B cell (primary cell): Measurements from ENCODE around the gene H2BK1. TPM values are rescaled to one million over a fixed set of nuclear protein-coding genes. Genes with fewer than 3 reads are reported as not detected.

Source experiments
- ATAC-seq: fragments of 200-7000 bp; cut with Tn5 transposase; one replicate; pipeline ENCODE4 v1.10.0; 2021; ENCODE audit warnings: low read depth, mild to moderate bottlenecking, moderate number of reproducible peaks, moderate library complexity
- CTCF ChIA-PET: fragments of 350-600 bp; sonication (Branson Sonifier 250); formaldehyde crosslinking; loops from one replicate; lab custom pipeline; 2021; ENCODE audit warnings: antibody characterized with exemption, inconsistent platforms; lab: Charles Lee
- POLR2A ChIA-PET: fragments of 350-600 bp; sonication (Branson Sonifier 250); formaldehyde crosslinking; loops from one replicate; lab custom pipeline; 2021; ENCODE audit warnings: antibody characterized with exemption; lab: Charles Lee
- DNase-seq: peaks from one replicate; pipeline ENCODE4 v3.0.0; 2013
- H2AFZ ChIP-seq: 2 replicates; pipeline ENCODE4 v1.6.1; 2012; ENCODE audit warnings: mild to moderate bottlenecking, low read depth, low read length; ENCODE audit not compliant: insufficient read depth, poor library complexity, severe bottlenecking
- H3K27ac ChIP-seq, 2 donors: 1 replicate in 1 of 2; 2 replicates in 1 of 2; pipeline ENCODE4 v1.5.1; 2012 to 2013; ENCODE audit warnings: low read length in 2 of 2, mild to moderate bottlenecking in 2 of 2, moderate library complexity in 1 of 2
- H3K27me3 ChIP-seq, 4 experiments: fragments of 200-600 bp in 1 of 4; sonication (generic) in 1 of 4; replicated peaks in 1 of 4; 1 replicate in 2 of 4; 2 replicates in 2 of 4; pipeline versions ENCODE4 v1.6.1 to v1.7.0; 2013 to 2016; ENCODE audit warnings: low read length in 3 of 4, mild to moderate bottlenecking in 2 of 4, mixed read lengths in 1 of 4, moderate library complexity in 1 of 4; ENCODE audit not compliant: insufficient read depth in 4 of 4, control insufficient read depth in 3 of 4; ENCODE audit errors: control extremely low read depth in 1 of 4
- H3K36me3 ChIP-seq, 2 experiments: replicated peaks in 1 of 2; 1 replicate in 1 of 2; 2 replicates in 1 of 2; pipeline versions ENCODE4 v1.6.1 to v1.7.1; 2013; ENCODE audit warnings: low read length in 1 of 2; ENCODE audit not compliant: insufficient read depth in 2 of 2, control insufficient read depth in 1 of 2; ENCODE audit errors: control extremely low read depth in 1 of 2, extremely low read depth in 1 of 2
- H3K4me1 ChIP-seq, 2 donors: fragments of 200-600 bp in 1 of 2; sonication (generic) in 1 of 2; 1 replicate in 1 of 2; 2 replicates in 1 of 2; pipeline versions ENCODE4 v1.5.1 to v1.6.1; 2013 to 2017; ENCODE audit warnings: low read length in 2 of 2; ENCODE audit not compliant: control insufficient read depth in 2 of 2, insufficient read depth in 2 of 2
- H3K4me2 ChIP-seq: replicated peaks from 2 replicates; pipeline ENCODE3; 2012; ENCODE audit warnings: mild to moderate bottlenecking, low read depth, low read length; ENCODE audit not compliant: poor library complexity, severe bottlenecking
- H3K4me3 ChIP-seq, 5 experiments: fragments of 200-600 bp in 1 of 5; sonication (generic) in 1 of 5; 1 replicate in 3 of 5; 2 replicates in 2 of 5; pipeline versions ENCODE4 v1.5.1 to v1.7.0; 2011 to 2016; ENCODE audit warnings: low read length in 4 of 5, mild to moderate bottlenecking in 4 of 5, low read depth in 2 of 5, control low read depth in 1 of 5, moderate library complexity in 1 of 5; ENCODE audit not compliant: insufficient read depth in 1 of 5; ENCODE audit errors: control extremely low read depth in 1 of 5, extremely low read depth in 1 of 5
- H3K79me2 ChIP-seq: fragments of 200-600 bp; sonication (generic); one replicate; pipeline ENCODE4 v1.6.0; 2016; ENCODE audit warnings: low read length; ENCODE audit not compliant: control insufficient read depth, insufficient read depth
- H3K9ac ChIP-seq: fragments of 200-600 bp; sonication (generic); 2 replicates; pipeline ENCODE4 v1.6.1; 2017; ENCODE audit warnings: mild to moderate bottlenecking, low read length, moderate library complexity
- H3K9me3 ChIP-seq, 3 donors: one replicate each; pipeline versions ENCODE4 v1.6.1 to v1.7.1; 2013; ENCODE audit warnings: low read length in 2 of 3; ENCODE audit not compliant: control insufficient read depth in 2 of 3, insufficient read depth in 1 of 3; ENCODE audit errors: control extremely low read depth in 1 of 3
- H4K20me1 ChIP-seq: 2 replicates; pipeline ENCODE4 v1.6.0; 2012; ENCODE audit warnings: mild to moderate bottlenecking, low read length; ENCODE audit not compliant: insufficient read depth, control insufficient read depth, poor library complexity, severe bottlenecking
- H3K27ac Mint-ChIP-seq: one replicate; pipeline ENCODE4 v1.8.0; 2021; ENCODE audit warnings: mixed read lengths
- H3K27me3 Mint-ChIP-seq: one replicate; pipeline ENCODE4 v1.8.0; 2021; ENCODE audit warnings: mixed read lengths
- H3K4me1 Mint-ChIP-seq: one replicate; pipeline ENCODE4 v1.8.0; 2021; ENCODE audit warnings: mixed read lengths
- H3K4me3 Mint-ChIP-seq: one replicate; pipeline ENCODE4 v1.8.0; 2021; ENCODE audit warnings: mixed read lengths
- H3K9me3 Mint-ChIP-seq: one replicate; pipeline ENCODE4 v1.8.0; 2022; ENCODE audit warnings: mixed read lengths; ENCODE audit not compliant: insufficient read depth
- EZH2 ChIP-seq: IDR thresholded peaks from 2 replicates; pipeline ENCODE4 v1.6.1; 2012; ENCODE audit warnings: borderline replicate concordance, low read depth, mild to moderate bottlenecking, moderate library complexity, low read length; ENCODE audit not compliant: insufficient read depth, poor library complexity, severe bottlenecking
- WGBS: methylation state at CpG from one replicate; pipeline ENCODE4 v1.1.5; 2013; ENCODE audit warnings: missing lambda C conversion rate; ENCODE audit not compliant: insufficient coverage; 5-methylcytosine and 5-hydroxymethylcytosine counted together
- intact Hi-C: fragments of 100-400 bp; cut with micrococcal nuclease; formaldehyde crosslinking; loops from one replicate; pipeline ENCODE4 v1.10.0; 2022
- polyA plus RNA-seq: library from polyadenylated mRNA; depleted of rRNA; stranded (reverse); fragments of >200 nt; gene quantifications from 2 replicates; pipeline ENCODE4 v1.2.3, GENCODE V29; 2012
- total RNA-seq, 2 donors: library from RNA; stranded (reverse); fragments of 120-200 nt in 1 of 2; gene quantifications; 1 replicate in 1 of 2; 2 replicates in 1 of 2; pipeline versions ENCODE4 v1.2.3 to v1.2.4, GENCODE V29; 2013 to 2022
- TF ChIP-seq, protein P1 (sequence below): fragments of 200-600 bp; IDR thresholded peaks from one replicate; pipeline ENCODE4 v1.8.0; 2022; ENCODE audit warnings: antibody characterized with exemption, mild to moderate bottlenecking

The H2BK1 gene
- total and polyA plus RNA-seq, 2 donors (not counting 1 experiment from before 2014, with no cell fraction given), result 4.2 TPM; not detected in 1

DNA sequence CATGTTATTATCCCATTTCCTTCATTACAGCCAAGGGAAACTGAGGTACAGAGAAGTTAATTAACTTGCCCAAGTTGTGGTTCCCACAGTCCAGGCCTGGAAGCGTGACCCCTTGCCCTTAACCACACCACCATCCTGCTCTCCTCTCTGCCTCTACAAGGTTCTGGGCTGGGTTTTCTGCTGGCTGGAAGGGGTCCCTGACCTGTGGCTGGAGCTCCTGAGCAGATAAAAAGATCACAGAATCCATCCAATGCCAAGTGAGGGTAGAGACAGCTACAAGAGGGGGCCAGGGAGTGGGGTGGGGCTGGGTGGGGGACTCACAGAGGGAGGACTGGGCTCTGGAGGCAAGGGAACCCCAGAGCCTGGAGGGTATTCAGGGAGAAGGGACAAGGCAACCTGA lies 33.0 kb downstream of the H2BK1 start:
- ChIA-PET POLR2A (no interaction called here), CTCF (no interaction called here)
- H2AFZ ChIP-seq, result no peak overlapping the region
- H3K36me3 ChIP-seq, result no peaks in the 10 kb centered on the region
- ATAC-seq (no peak), DNase-seq (no peak)
- no CpG with 5 or more reads among the region's 1 CpG for WGBS
- no peaks in the 10 kb centered on the region for H3K9me3 Mint-ChIP-seq
- peaks cover 47% of the 10 kb centered on the region for H3K27me3 Mint-ChIP-seq
- intact Hi-C loops, result no loop called here
- H3K27me3 ChIP-seq, result peaks cover 0 to 24% (median 6%) of the 10 kb centered on the region in 4 experiments
- no peak overlapping the region for H3K27ac ChIP-seq
- H3K9me3 ChIP-seq, result peaks cover 0 to 26% (median 0%) of the 10 kb centered on the region in 3 donors
- no peak overlapping the region for H3K4me3 ChIP-seq
- no peak overlapping the region for H3K27ac Mint-ChIP-seq
- H4K20me1 ChIP-seq, result no peaks in the 10 kb centered on the region
- H3K4me1 ChIP-seq, result no peaks in the 10 kb centered on the region
- H3K4me3 Mint-ChIP-seq, result no peak overlapping the region
- TF ChIP-seq, protein P1, sequence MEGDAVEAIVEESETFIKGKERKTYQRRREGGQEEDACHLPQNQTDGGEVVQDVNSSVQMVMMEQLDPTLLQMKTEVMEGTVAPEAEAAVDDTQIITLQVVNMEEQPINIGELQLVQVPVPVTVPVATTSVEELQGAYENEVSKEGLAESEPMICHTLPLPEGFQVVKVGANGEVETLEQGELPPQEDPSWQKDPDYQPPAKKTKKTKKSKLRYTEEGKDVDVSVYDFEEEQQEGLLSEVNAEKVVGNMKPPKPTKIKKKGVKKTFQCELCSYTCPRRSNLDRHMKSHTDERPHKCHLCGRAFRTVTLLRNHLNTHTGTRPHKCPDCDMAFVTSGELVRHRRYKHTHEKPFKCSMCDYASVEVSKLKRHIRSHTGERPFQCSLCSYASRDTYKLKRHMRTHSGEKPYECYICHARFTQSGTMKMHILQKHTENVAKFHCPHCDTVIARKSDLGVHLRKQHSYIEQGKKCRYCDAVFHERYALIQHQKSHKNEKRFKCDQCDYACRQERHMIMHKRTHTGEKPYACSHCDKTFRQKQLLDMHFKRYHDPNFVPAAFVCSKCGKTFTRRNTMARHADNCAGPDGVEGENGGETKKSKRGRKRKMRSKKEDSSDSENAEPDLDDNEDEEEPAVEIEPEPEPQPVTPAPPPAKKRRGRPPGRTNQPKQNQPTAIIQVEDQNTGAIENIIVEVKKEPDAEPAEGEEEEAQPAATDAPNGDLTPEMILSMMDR, result no peak
- TF ChIP-seq EZH2, result no peak
- no peak overlapping the region for H3K9ac ChIP-seq
- H3K4me1 Mint-ChIP-seq, result peaks cover 6% of the 10 kb centered on the region
- H3K4me2 ChIP-seq, result no peak overlapping the region
- no peaks in the 10 kb centered on the region for H3K79me2 ChIP-seq

DNA sequence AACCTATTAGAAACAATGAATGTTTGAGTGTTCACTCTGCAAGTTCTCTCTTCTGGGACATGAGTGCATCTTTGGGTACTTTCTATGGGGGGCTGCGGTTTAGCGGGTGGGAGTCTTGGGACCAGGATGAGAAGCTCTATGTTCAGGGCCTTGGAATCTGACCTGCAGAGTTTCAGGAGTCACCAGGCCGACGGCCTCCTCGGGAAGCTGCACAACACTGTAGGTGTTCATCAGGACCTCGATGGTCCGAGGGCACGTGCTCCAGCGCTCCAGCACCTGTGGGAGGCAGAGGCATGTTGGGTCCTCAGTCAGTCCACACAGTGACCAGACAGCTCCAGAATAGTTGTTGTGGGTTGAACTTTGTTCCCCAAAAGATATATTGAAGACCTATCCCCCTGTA lies 33.9 kb downstream of the H2BK1 start:
- Histone ChIP-seq H3K4me3 (no peak overlapping the region), H3K4me2 (no peak overlapping the region), H2AFZ (no peak overlapping the region), H3K9ac (no peak overlapping the region), H3K79me2 (no peaks in the 10 kb centered on the region), H3K9me3 (peaks cover 0 to 27% (median 0%) of the 10 kb centered on the region in 3 donors), H3K4me1 (no peaks in the 10 kb centered on the region), H3K27me3 (peaks cover 0 to 29% (median 7%) of the 10 kb centered on the region in 4 experiments), H3K27ac (no peak overlapping the region), H3K36me3 (no peaks in the 10 kb centered on the region), H4K20me1 (no peaks in the 10 kb centered on the region)
- POLR2A ChIA-PET, result no interaction called here
- CTCF ChIA-PET, result interaction anchor here (1.6 kb wide), 1 partner anchor 11 kb away, joined by 5 read pairs; no protein-coding TSS in a partner anchor
- Mint-ChIP-seq H3K4me3 (no peak overlapping the region), H3K27me3 (peaks cover 46% of the 10 kb centered on the region), H3K9me3 (no peaks in the 10 kb centered on the region), H3K27ac (no peak overlapping the region), H3K4me1 (peaks cover 6% of the 10 kb centered on the region)
- TF ChIP-seq, protein P1, result no peak
- TF ChIP-seq EZH2, result no peak
- WGBS, result 93% methylated on average over 9 of the region's 9 CpGs
- DNase-seq (no peak), ATAC-seq (no peak)
- intact Hi-C loops, result no loop called here
